Ureter (tissue), 1 donor: ENCODE results near the gene PDE11A. TPM values are rescaled to one million over a fixed set of nuclear protein-coding genes. Genes with fewer than 3 reads are reported as not detected.
A peak's percentile ranks its signal among the peaks of the same experiment; 100 is the strongest.

ENCODE experiments used
- DNase-seq: peaks from one replicate; pipeline ENCODE4 v3.0.0-alpha.2; 2020; ENCODE audit warnings: low spot score
- total RNA-seq: library from RNA; stranded (reverse); gene quantifications from one replicate; pipeline ENCODE4 v1.2.4, GENCODE V29; 2023
- donor health status: DM: yes; HTN: yes; CAD: no.

PDE11A gene
- total RNA-seq, 1 donor from 2014 or later = 2.2 TPM

GRCh38 chr2:177763531-177764265, 308.9 kb downstream of the PDE11A start:
- DNase-seq = peak; percentile 80

DNA sequence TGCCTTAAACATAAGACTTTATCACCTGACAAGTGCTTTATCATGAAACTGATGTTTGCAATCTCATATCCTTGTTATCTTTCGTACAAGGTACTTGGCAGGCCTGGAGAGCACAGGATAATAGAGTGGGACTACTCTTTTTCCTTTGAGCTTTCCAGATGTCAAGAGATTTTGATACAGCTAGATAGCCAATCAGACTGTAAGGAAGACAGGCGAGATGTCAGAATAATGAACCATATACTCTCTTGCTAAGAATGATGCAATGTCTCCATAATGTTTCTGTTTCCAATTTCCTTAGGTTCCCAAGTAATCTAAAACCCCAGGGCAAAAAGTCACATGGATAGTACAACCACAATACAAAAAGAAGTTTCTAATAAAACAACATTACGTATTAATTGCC, 313.1 kb downstream of the PDE11A start:
- DNase-seq = no peak

- no peak for DNase-seq
Observed at GRCh38 chr2:177758591-177759371, 313.8 kb downstream of the PDE11A start.

GRCh38 chr2:177756336-177756735, 316.2 kb downstream of the PDE11A start:
- no peak for DNase-seq

- DNase-seq = no peak
Observed at GRCh38 chr2:177754492-177754873, 318.1 kb downstream of the PDE11A start.

GRCh38 chr2:177753682-177754491, 318.7 kb downstream of the PDE11A start:
- peak; percentile 78 for DNase-seq

DNA sequence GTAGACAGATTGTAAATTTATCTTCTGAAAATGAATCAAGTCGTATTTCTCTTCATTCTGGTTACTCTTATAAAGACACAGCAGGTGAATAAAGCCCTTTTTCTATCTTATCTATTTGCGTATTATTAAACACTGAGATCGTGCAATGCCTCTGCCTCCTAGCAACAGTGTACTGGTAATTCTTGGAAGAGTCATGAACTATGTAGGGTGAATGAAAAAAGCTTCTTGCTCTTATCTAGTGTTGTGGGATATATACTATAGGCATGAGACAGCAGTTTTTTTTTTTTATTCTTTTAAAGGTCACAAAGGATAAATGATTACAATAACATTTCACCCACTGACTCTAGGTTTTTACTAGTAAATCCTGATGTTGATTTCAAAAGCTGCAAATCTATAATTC, 324.2 kb downstream of the PDE11A start:
- no peak for DNase-seq

- DNase-seq = no peak
Observed at GRCh38 chr2:177747384-177747783, 325.2 kb downstream of the PDE11A start.

DNA sequence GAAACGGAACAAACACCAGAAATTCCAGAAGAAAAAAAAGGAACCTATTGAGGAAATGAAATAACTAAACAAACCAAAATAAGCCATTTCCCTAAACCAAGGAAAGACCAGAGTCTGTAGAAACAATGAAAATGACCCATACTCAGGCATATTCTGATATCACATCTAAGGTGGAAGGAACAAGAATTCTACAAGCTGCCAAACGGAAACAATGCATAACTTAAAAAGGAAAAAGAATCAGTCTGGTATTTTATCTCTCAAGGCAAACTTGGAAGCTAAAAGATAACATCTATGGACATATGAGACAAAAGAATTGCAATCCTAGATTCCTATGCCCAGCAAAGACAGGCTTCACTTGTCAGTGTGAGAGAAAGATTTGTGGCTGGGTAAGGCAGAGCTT, 326.2 kb downstream of the PDE11A start:
- no peak for DNase-seq

DNA sequence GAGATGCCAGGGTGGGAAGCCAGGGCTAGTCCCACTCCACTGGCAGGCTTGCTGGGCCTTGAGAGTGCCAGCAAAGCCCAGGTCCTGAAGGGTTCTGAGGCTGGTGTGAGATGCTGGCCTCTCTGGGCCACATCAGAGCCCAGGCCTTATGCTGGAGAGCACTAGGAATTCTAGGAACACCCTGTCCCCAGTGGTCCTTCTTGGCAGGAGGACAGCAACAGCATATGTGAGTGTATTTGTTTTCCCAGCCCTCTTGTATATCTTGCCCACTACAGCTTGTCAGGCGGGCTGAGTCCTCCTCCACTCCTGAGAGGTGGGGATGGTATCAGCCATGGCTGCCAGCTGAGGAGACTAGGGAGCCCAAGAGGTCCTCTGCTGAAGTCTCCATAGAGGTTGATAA, 327.0 kb downstream of the PDE11A start:
- DNase-seq = no peak

- no peak for DNase-seq
Observed at GRCh38 chr2:177742851-177743250, 329.7 kb downstream of the PDE11A start.

DNA sequence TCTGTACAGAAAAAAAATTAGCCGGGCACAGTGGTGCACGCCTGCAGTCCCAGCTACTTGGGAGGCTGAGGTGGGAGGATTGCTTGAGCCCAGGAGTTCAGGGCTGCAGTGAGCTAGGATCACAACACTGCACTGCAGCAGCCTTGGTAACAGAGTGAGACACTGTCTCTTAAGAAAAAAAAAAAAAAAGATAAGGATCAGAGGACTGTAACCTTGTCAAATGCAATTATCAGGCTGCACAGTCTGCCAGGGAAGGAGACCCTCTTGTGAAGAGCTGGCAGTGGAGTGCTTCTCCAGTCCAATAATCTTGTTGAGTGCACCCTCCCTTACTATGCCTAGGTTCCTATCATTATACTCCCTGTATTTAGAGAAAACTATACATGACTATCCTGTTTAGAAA, 330.7 kb downstream of the PDE11A start:
- no peak for DNase-seq

GRCh38 chr2:177740700-177741099, 331.9 kb downstream of the PDE11A start:
- no peak for DNase-seq

- no peak for DNase-seq
Observed at GRCh38 chr2:177738461-177739235, 333.9 kb downstream of the PDE11A start.

DNA sequence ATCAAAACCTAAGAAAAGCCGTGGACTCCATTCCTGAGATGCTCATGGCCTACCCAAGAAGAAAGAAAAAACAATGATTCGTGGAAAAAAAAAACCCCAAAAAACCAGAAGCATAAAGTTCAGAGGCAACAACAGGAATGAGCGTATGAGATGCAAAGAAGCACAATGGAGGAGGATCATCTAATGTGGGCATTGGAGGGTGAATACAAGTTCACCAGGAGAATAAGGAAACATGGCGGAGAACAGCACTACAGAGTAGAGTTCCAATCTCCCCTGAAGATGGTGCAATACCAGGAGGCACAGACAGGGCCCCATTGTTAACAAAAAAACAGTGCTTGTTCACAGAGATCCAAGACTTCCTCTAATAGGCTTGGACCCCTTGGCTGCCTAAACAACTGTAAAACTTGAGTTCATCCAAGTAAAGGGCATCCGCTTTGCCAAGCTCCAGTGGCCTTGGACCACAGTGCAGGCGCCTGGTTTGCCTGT, 337.2 kb downstream of the PDE11A start:
- DNase-seq = no peak

DNA sequence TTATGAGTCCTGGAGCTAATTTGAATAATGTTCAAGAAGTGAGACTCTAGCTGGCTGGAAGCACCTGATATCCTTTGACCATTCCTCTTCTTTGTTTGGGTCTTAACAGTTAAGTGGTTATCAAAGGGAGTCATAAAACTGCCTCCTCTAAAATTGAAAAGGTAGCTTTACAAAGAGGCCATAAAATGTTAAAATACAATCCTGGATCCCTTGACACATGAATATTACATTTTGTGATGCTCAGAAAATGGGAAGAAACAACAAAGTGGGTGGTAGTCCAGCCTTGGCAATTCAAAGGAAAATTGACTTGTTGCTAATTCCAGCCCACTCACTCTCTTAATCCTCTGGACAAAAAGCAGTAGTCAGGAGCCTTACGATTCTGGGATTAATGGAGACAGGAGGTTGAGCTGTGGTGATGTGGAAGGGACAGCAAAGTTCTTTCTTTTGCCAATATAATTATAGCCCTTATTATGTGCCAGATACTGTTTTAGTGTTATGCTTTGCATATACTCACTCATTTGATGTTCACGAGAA, 339.2 kb downstream of the PDE11A start:
- no peak for DNase-seq

DNA sequence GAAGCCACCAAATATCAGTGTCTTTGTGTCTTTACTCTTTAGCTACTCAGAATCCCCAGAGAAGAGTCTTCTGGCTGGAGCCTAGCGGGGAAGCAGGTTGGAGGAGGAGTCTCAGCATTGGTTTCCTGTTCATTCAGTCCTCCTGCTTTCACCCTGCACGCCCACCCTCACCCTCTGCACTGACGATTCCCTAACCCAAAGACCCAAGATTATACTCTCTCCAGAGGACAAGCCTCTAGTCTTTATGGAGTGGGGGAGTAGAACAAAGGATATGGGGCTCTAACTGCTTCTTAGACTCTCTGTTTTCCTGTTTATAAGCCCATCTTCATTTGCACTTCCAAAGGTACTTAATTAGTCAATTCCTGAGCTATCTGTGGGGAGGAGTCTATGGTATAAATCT, 341.2 kb downstream of the PDE11A start:
- no peak for DNase-seq

- no peak for DNase-seq
Observed at GRCh38 chr2:177730792-177731191, 341.8 kb downstream of the PDE11A start.

DNA sequence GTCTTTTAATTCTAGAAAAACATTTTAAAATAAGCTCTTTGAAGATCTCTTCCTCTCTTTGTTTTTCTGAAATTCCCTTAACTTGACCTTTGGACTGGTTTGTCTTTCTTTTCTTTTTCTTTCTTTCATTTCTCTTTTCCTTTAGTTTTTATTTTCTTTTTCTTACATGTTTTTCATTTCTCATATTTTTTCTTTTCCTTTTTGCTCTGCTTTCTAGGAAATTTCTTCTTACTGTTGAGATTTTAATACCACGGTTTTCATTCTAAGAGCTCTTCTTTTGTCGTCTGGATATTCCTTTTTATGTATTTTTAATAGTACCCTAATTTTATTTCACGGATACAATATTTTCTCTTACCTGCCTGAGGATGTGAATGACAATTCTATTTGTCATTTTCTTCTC, 342.2 kb downstream of the PDE11A start:
- DNase-seq = no peak

DNA sequence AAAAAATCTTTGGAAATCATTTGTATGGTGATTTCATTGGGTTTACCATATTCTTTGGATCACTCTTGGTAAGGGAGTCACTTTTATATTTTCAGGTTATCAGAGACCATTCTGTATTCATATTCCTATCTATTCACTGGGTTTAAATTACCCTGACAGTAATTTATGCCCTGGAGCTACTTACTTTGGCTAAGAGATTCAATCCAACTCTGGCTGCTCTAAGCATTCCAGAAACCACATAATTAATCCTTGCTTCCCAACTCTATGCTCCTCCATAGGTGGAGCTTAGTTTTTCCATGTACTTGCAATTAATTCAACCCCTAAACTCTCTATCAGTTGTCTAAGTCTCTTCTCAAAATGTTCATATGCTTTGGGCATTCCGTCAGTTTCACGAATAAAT, 343.7 kb downstream of the PDE11A start:
- DNase-seq = no peak

- no peak for DNase-seq
Observed at GRCh38 chr2:177728399-177728765, 344.2 kb downstream of the PDE11A start.
